ENCODE measurements around the gene LTF.
"Not testable (repeated sequence)": the region's sequence is repeated elsewhere in the genome, so short reads cannot be mapped to it uniquely, and the experiment has no call there.

Gene LTF

GRCh38 chr3:46389306-46389705 is 75.4 kb downstream of the LTF start:
- no peaks in the 10 kb centered on the region for H3K4me1 ChIP-seq
- H3K4me3 ChIP-seq = no peak overlapping the region
- in situ Hi-C loops (cut with MboI; ENCODE audit: low sequenced_read_pairs) = no loop called here
- no peaks in the 10 kb centered on the region for H3K36me3 ChIP-seq (replicated peaks)
- H3K9me3 ChIP-seq = no peaks in the 10 kb centered on the region
- DNase-seq (ENCODE audit: low spot score in 2 of 2) = no peak
- H3K27me3 ChIP-seq (ENCODE audit: low read depth) = no peaks in the 10 kb centered on the region

- H3K27me3 ChIP-seq (ENCODE audit: low read depth); H3K9me3 ChIP-seq; H3K4me1 ChIP-seq; in situ Hi-C loops (cut with MboI; ENCODE audit: low sequenced_read_pairs); H3K4me3 ChIP-seq; DNase-seq (ENCODE audit: low spot score in 2 of 2); H3K36me3 ChIP-seq (replicated peaks): not testable (repeated sequence)
These were observed 75.9 kb downstream of the LTF start for GRCh38 chr3:46388847-46389246.

- no peak overlapping the region for H3K4me3 ChIP-seq
- no peaks in the 10 kb centered on the region for H3K9me3 ChIP-seq
- peaks cover 5% of the 10 kb centered on the region; the same call in 1 of the 2 replicates for H3K27me3 ChIP-seq (ENCODE audit: low read depth)
- no peaks in the 10 kb centered on the region for H3K4me1 ChIP-seq
- no peaks in the 10 kb centered on the region for H3K36me3 ChIP-seq (replicated peaks)
- in situ Hi-C loops (cut with MboI; ENCODE audit: low sequenced_read_pairs) = no loop called here
- no peak for DNase-seq (ENCODE audit: low spot score in 2 of 2)
These were observed 78.5 kb downstream of the LTF start for GRCh38 chr3:46386205-46386604.
